HG02798 (cell line): ENCODE data around the gene IGFL1.
"Not testable (repeated sequence)": the region's sequence is repeated elsewhere in the genome, so short reads cannot be mapped to it uniquely, and the experiment has no call there.

ENCODE experiments used
- ATAC-seq: cut with Tn5 transposase; IDR thresholded peaks from one replicate; pipeline ENCODE4 v1.9.1; 2021; ENCODE audit warnings: mild to moderate bottlenecking; ENCODE audit not compliant: unreplicated experiment, poor library complexity

Gene IGFL1

GRCh38 chr19:46262684-46263296, 33.2 kb downstream of the IGFL1 start:
- not testable (repeated sequence) for ATAC-seq

- ATAC-seq: not testable (repeated sequence)
Measured at GRCh38 chr19:46264801-46265200, 35.3 kb downstream of the IGFL1 start.

- peak; percentile 57 for ATAC-seq
Measured at GRCh38 chr19:46265217-46265828, 35.8 kb downstream of the IGFL1 start.

GRCh38 chr19:46269101-46269500, 39.6 kb downstream of the IGFL1 start:
- ATAC-seq: no peak

GRCh38 chr19:46270521-46271256, 41.1 kb downstream of the IGFL1 start:
- no peak for ATAC-seq

- no peak for ATAC-seq
Measured at GRCh38 chr19:46271481-46272197, 42.1 kb downstream of the IGFL1 start.

GRCh38 chr19:46273931-46274330, 44.4 kb downstream of the IGFL1 start:
- not testable (repeated sequence) for ATAC-seq

- ATAC-seq: no peak
Measured at GRCh38 chr19:46279177-46279576, 49.6 kb downstream of the IGFL1 start.
